HG03095 (cell line): ENCODE results near the gene STT3A.

ENCODE experiments used
- ATAC-seq: cut with Tn5 transposase; IDR thresholded peaks from one replicate; pipeline ENCODE4 v1.9.1; 2021; ENCODE audit warnings: moderate library complexity; ENCODE audit not compliant: unreplicated experiment

The STT3A gene

DNA sequence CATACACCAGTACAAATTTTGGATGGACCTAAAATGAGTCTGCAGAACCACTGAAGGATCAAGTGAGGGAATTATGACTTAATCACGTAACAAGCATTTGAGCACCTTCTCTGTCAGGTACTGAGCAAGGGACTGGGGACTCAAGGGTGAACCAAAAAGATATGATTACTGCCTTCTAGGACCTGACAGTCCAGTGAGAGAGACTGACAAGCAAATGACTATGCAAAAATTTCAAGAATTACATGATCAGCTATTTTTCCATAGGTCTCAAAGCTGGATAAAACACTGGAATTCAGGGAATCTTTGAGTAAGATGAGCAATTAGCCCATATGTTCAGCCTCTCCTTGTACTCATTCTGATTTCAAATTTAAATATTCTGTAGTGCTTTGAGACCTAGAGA is 5.2 kb upstream of the STT3A start:
- ATAC-seq, result no peak

DNA sequence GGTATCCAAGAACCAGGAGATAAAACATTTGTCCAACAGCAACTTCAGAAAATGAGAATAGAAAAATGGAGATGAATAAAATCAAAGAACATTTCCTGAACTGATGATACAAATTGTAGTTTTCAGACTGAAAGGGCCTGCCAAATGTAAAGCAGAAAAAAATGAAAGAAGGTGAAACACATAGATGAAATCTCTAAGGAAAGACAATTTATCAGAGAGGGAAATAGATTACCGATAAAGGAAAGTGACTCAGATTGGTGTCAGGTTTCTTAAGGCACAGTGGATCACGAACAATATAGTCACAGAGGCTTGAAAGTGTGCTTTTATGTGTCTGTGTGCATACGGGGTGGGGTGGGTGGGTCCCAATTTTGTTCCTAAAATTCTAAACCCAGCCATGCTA is 4.1 kb upstream of the STT3A start:
- no peak for ATAC-seq

DNA sequence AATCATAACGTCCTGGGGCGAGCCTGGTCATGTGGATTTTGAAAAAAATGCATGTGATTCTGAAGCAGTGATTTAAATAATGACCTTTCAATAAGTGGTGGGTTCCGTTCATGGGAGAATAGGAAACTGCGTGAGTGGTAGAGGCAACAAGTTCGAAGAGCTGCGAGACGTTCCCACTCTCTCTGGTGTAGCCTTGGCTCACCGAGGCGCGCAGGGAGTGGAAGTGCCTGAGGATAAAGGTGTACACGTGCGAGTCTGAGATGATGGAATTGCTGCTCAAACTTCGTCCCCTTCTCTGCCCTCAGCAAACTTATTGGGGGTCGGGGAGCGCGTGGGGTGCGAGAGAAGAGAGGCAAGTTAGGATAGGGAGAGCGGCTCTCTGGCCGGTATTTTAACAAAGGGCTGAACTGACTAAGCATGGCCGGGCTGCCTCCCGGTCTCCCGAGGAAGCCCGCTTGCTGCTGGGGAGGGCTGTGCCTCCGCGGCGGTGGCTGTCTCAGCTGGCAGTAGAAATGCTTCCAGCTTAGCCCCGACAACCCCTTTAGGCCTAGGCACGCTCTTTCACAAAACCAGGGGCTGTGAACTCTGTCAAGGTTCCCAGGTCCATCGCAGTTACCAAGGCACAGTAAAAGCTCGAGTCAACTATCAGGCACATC is 875 bp upstream of the STT3A start:
- ATAC-seq, result peak; percentile 17

DNA sequence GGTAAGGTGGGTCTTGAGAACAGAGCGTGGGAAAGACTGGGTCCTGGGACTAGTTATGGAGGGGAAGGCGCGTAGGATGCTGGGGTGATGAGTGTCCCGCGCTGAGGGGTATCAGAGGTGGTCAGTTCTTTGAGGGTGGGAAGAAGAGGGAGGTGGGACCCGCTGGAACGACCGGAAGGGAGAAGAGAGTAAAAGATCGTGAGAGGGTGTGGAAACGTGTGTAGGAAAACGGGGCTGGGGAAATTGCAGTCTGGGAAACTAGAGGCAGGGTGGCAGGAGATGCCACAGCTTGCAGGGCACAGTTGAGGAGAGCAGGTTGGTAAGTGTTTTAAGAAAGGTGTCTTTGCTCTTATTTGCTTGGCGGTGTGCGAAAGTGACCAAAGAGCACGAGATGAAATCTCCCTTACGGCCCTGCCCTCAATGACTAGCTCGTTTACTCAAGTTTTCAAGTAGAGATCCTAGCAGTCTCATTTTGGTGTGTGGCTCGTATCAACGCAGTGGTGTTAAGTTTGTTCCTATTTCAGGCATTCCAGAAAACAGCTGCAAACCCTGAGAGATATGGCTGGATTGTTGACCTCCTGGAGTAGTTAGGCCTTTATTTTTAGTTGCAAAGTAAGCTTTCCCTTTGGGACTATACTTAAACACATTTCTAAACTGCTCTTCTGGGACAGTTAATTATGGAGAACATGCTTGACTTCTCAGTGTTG is 615 bp downstream of the STT3A start:
- ATAC-seq, result no peak

DNA sequence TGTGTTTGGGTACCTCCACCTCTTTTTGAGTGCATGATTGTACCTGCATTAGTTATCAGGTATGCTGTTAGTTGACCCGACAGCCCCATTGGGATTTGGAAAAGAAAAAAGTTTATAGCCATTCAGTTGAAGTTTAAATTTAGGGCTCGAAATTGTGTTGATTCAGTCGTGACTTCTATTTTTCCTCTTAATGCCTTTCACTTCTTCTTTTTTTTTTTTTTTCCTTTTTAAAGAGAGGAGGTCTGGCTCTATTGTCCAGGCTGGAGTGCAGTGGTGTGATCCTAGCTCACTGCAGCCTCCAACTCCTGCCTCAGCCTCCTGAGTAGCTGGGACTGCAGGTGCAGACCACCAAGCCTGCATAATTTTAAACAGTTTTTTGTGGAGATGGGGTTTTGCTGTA is 2.3 kb downstream of the STT3A start:
- ATAC-seq, result no peak

DNA sequence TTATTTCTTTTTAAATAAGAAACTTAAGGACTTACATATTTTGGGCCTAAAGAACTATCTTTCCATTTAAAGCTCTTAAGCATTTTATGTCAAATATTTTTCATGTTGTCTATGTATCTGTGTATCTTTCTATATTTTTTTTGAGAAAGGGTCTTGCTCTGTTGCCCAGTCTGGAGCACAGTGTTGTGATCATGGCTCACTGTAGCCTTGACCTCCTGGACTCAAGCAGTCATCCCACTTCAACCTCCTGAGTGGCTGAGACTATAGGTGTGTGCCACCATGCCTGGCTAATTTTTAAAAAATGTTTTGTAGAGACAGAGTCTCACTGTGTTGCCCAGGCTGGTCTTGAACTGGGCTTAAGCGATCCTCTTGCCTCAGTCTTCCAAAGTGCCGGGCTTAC is 8.0 kb downstream of the STT3A start:
- ATAC-seq, result no peak

DNA sequence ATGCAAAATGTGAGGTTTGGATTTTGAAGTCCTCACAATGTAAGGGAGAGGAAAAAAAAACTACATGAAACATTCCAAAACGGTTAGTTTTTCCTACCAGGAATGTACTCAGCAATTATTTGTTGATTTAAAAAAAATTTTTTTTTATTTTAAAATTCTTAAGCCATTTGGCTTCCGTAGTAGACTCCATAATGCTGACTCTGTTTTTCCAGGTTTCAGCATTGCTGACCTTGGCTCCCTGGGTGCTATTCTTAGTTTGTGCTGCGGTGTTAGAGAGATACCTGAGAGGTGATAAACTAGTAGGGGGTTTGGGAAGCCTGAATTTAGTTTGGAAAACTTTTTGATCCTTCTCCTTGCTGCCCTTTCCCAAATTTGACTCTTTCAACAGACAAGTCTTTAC is 10.6 kb downstream of the STT3A start:
- ATAC-seq, result no peak

DNA sequence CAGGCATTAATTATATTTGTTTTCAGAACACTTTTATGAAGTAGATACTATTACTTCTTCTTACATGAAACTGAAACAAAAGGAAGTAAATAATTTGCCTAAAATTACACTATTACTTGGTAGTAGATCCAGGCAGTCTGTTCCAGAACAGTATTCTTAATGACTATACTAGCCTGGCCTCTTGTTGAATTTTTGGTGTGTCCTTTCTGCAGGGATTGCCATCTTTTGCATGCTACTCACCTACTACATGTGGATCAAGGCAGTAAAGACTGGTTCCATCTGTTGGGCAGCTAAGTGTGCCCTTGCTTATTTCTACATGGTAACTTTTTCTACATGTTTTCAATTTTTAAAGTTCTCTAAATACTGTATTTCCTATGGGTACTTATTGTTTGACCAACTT is 12.8 kb downstream of the STT3A start:
- no peak for ATAC-seq

DNA sequence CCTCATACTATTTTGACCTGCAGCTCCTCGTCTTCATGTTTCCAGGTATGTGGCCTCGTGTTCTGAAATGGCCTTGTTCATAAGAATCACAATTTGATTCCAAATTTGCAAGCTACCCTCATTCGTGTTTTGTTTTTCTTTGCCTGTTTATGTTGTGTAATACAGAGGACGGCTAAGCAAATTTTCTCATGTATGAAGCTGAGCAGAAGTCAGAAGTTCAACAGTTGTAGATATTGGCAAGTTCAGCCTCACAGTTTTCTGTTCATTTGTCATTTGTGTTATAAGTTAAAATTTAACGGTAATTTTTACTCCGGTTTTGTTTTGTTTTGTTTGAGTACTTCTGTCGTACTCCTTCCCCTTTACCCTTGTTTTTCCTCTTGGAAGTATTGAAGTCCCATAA is 16.9 kb downstream of the STT3A start:
- ATAC-seq, result no peak

DNA sequence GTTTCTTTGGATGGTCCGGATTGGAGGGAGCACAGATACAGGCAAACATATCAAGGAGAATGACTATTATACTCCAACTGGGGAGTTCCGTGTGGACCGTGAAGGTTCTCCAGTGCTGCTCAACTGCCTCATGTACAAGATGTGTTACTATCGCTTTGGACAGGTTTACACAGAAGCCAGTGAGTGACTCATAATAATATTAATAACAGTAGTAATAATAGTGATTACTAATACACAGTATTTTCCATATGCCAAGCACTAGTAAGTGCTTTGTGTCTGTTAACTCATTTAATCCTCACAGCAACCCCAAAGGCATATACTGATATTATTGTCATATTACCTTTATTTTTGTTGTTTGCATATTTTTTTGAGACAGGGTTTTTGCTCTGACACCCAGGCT is 25.7 kb downstream of the STT3A start:
- no peak for ATAC-seq

DNA sequence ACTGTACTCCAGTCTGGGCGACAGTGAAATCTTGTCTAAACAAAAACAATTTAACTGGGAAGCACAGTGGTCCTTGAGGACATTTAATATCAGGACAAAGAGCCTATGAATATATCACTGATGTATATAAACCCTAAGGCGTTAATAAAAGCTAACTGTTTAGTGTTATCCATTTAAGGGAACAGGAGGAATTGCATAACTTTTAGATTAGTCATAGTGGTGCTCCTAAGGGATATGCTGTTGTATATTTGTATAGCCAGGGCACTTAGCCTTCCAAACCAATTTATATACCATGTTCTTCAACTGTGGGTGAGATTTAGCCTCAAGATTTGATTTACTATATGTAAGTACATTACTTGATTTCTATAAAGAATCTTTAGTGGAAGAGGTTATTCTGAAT is 29.3 kb downstream of the STT3A start:
- no peak for ATAC-seq

DNA sequence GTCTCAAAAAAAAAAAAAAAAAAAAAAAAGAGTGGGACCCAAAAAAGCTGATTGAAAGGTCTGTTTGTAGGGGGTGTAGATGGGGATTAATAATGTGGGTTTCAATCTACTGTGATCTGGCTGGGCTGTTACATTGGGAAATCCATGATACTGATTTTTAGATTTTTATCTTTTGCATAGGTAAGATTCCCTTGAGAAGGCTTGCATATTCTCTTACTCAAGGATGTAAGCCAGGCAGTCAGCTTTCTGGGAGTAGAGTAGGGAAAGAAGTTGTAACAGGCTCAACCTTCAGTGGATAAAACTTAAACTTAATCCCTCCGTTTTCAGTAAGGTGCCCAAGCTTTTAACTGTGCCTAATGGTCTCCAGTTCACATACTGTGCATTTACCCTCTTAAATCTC is 30.4 kb downstream of the STT3A start:
- no peak for ATAC-seq

DNA sequence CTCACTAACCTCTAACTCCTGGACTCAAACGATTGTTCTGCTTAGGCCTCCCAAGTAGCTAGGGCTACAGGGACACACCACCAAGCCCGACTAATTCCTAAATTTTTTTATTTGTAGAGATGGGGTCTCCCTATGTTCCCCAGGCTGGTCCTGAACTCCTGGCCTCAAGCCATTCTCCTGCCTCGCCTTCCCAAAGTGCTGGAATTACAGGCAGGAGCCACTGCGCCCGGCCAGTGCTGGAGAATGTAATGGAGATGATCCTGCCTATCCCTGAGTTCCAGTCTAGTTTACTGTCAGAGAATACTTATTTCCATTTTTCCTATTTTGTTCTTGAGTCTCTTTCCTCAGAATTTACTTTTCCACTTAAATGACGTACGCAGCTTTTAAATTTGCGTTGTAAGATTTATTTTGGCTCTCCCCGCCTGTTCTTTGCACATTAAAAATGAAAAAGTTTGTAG is 32.1 kb downstream of the STT3A start, which contains the start of gene CHEK1:
Gene CHEK1 (plus strand): TSS at position 408 of the 458 bp plus-strand sequence. CDS start 1,606 bp downstream, outside the sequence.
- ATAC-seq, result no peak

DNA sequence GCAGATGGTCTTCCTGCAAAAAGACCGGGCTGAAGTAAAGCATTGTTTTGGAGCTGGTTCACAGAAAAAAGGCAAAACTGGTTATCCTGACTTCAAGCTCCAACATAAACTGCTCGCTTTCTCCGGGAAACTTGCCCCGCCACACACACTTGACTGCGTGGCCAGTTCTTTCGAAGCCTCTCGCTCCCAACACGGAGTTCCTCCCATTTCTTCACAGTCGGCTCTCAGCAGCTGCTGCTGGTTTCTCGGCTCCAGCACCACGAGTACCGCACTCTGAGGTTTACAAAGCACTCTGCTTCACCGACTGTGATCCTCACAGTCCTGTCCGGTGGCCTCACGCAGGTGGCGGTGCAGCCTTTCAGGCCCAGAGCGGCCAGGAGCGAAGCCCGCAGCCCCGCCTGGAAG is 32.6 kb downstream of the STT3A start:
- no peak for ATAC-seq

DNA sequence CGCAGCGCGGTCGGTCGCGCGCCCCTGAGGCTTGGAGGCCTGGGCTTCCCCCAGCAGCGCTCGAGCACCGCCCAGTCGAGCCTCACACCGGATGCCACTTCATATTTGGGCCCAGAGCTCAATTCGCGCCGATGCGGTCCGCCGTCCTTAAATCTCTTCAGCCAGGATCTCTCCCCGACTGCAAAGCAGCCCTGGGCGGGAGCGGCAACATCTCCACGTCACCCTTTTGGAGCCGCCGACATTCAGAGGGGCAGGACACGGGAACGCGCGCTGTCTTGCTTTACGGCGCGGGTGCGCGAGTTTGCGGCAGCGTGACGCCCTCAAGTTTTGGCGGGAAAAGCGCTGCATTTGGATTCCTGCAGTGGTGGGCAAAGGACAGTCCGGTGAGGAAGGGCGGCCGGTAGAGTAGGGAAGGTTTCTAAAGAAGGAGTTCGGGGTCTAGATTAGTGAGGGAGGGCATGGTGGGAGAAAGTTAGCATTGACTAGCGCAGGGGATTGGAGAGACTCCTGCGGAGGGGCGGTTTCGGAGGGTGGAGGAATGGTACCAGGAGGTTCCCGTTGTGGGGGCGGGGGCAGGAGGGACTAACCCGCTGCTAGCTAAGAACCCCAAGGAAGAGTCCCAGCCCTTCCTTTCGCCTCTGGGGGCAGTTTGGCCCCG is 33.1 kb downstream of the STT3A start:
- peak; percentile 87 for ATAC-seq

DNA sequence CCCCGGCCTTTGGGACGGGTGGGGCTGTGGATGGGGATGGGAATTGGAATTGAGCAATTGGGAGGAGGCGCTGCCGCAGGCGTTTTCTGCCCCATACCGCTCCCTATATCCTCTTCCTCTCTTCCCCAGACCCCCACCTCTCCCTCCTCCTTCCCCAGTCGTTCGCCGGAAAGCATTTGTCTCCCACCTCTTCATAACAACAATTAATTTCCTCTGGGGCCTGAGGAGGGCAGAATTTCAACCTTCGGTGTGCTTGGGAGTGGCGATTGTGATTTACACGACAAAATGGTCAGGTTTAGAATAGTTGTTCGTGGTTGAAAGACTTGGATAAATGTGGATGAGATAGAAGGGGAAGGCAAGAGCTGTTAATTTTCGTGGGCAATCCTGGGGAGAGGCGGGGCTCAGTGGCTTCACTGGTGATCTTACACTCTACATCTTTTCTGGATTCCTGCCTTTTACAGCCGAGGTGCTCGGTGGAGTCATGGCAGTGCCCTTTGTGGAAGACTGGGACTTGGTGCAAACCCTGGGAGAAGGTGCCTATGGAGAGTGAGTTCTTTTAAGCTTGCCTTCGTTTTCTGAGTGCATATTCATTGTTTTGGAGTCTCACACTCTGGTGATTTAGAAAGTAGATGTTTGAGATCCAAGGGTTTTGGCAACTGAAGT is 33.8 kb downstream of the STT3A start:
- ATAC-seq, result peak; percentile 34

DNA sequence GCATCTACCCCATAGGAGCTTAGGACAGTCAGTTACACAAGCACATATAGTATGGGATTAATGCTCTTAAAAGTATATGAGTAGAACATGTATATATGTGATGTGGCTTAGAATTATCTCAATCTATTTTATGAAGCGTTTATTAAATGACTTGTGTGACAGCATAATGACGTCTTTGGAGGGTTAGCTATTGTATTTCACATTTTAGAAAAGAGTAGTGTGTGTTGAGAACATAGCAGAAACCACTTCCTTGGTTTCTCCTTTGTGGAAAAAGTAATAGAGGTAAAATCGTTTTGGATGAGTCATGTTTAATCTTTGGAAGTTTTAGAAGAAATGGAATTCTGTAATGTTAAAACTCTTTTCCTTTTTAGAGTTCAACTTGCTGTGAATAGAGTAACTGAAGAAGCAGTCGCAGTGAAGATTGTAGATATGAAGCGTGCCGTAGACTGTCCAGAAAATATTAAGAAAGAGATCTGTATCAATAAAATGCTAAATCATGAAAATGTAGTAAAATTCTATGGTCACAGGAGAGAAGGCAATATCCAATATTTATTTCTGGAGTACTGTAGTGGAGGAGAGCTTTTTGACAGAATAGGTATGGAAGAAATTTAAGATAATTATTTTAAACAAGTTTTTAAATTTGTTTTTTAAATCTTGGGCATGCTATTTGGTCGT is 34.7 kb downstream of the STT3A start:
- ATAC-seq, result no peak

DNA sequence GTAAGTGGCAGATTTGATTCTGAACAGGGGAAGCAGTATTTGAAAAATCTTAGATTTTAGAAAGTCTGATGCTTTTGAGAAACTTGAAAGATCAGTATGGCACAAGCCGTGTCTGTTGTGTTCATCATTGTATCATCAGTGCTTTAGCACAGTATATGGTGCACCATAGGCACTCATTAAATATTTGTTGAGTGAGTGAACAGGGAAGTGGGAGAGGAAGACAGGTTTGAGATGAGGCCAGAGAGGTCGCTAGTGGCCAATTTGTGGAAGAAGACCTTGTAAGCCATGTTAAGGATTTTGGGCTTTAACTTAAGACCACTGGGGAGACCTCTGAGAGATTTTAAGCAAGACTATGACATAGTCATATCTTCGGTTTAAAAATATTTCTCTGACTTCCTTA is 45.2 kb downstream of the STT3A start:
- no peak for ATAC-seq

DNA sequence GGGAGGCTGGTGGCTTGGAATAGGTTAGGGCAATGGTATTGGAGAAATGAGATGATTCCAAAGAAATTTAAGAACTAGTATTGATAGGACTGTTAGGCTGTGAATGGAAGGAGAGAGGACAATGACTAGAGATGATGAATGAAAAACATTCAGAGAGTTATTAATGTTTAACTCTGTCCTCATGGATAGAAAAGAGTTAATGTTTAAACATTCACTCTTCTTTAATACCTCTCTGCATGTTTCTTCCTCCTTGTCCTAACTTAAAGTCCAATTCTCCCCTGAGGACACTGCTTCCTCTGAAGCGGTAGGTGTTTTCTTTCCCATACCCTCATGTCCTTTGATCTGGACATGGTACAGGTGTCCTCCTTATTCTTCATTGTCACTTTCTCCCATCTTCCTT is 45.7 kb downstream of the STT3A start:
- no peak for ATAC-seq

DNA sequence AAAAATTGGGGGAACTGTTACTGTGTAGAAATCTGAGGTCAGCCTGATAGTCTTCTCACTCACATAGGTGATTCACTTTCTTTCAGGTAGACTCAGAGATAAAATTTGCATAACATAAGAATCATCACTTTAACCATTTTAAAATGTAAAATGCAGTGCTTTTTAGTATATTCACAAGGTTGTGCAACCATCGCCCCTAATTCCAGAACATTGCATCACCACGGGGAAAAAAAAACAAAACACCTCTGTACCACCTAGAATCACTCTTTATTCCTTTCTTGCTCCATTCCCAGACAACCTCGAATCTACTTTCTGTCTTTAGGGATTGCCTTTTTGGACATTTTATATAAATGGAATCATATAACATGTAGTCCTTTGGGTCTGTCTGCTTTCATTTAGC is 53.2 kb downstream of the STT3A start:
- ATAC-seq, result no peak
